PFSK-1 (cell line): Measurements from ENCODE around the gene NDOR1.

Experiments
- FOXP2 ChIP-seq: optimal IDR thresholded peaks from 2 replicates; pipeline ENCODE3; 2011; ENCODE audit warnings: borderline replicate concordance, control low read depth, inconsistent platforms; ENCODE audit not compliant: insufficient read depth; ENCODE audit errors: extremely low read length, extremely low read depth
- POLR2AphosphoS5 ChIP-seq: IDR thresholded peaks from 2 replicates; pipeline ENCODE4 v1.6.1; 2012; ENCODE audit warnings: low read depth, mild to moderate bottlenecking, control low read depth, low read length, moderate library complexity
- REST ChIP-seq, 2 experiments: IDR thresholded peaks; 2 replicates each; pipeline versions ENCODE4 v1.6.1 to v1.8.0; 2011 to 2012; ENCODE audit warnings: low read depth in 2 of 2, low read length in 2 of 2, control low read depth in 1 of 2, inconsistent platforms in 1 of 2, mild to moderate bottlenecking in 1 of 2, moderate library complexity in 1 of 2; ENCODE audit not compliant: insufficient read depth in 1 of 2
- SIN3A ChIP-seq: IDR thresholded peaks from 2 replicates; pipeline ENCODE4 v1.6.1; 2012; ENCODE audit warnings: mild to moderate bottlenecking, low read length, moderate library complexity, borderline replicate concordance; ENCODE audit not compliant: insufficient read depth
- TAF1 ChIP-seq: IDR thresholded peaks from 2 replicates; pipeline ENCODE4 v1.6.1; 2012; ENCODE audit warnings: low read length, control low read depth, borderline replicate concordance; ENCODE audit not compliant: insufficient read depth

DNA sequence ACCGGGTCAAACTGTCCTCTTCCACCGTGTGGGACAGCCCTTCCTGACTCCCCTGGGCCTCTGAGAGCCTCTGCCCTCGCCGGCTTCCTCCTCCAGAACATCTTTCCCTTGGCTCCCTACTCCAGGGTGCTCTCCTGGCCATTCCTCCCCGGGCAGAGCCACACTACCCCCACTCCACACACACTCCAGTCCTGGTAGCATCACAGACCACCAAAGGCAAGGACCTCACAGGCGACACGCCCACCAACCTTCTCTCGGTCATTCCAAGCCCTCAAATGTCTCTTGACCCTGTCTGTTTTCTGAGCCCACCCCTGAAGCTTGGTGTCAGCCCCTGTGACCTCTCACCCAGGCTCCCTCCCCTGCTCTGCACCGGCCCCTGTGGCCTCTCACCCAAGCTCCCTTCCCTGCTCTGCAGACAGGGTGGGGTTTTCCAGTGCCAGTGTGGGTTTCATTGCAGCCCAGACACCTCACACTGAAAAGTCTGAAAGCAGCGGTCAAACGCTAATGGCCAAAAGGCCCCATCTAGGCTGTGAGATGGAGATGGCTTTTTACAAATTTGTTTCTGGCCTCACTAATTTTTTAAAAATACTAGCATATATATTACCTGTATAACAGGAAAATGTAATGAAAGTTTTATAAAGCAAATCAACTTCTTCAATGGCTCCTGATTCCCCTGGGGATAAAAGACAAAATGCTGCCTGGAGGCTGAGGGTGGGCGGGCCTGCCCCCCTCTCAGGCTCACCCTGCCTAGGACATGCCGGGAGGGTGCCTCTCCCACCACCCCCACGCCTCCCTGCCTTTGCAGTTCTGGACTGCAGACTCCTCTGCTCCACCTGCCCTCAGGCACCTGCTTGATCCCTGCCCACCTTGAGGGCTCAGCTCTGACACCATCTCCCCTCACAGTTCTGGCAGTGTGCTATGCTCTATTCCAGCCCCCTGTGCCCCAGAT, 46.1 kb upstream of the NDOR1 start:
- TF ChIP-seq POLR2AphosphoS5 (no peak), TAF1 (no peak), REST (IDR thresholded peaks at IDR 0.05; ENCODE audit: insufficient read depth in 1 of 2, low read depth in 2 of 2, low read length in 2 of 2) (no peak), FOXP2 (no peak), SIN3A (no peak)
